Measurements from ENCODE around the gene CAMK1D.

CAMK1D gene

DNA sequence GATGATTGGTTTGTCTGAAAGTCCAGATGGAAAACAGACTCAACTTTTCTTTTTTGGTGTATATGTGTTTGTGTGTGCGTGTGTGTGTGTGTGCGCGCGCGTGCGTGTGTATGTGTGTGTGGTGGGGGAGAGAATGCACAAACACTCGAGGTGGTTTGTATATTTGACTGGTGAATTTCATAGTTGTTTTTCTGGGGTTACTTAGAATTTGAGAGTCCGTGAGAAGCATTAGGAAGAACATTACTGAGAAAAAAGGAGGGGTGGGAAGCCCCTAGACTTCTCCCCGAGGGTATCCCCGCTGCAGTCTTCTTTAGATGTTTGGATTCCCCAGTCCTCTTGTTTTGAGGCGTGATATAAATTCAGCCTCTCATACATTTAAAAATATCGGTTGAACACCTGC lies 6.0 kb downstream of the CAMK1D start:
- TF ChIP-seq, protein P1, sequence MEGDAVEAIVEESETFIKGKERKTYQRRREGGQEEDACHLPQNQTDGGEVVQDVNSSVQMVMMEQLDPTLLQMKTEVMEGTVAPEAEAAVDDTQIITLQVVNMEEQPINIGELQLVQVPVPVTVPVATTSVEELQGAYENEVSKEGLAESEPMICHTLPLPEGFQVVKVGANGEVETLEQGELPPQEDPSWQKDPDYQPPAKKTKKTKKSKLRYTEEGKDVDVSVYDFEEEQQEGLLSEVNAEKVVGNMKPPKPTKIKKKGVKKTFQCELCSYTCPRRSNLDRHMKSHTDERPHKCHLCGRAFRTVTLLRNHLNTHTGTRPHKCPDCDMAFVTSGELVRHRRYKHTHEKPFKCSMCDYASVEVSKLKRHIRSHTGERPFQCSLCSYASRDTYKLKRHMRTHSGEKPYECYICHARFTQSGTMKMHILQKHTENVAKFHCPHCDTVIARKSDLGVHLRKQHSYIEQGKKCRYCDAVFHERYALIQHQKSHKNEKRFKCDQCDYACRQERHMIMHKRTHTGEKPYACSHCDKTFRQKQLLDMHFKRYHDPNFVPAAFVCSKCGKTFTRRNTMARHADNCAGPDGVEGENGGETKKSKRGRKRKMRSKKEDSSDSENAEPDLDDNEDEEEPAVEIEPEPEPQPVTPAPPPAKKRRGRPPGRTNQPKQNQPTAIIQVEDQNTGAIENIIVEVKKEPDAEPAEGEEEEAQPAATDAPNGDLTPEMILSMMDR (IDR thresholded peaks at IDR 0.05): no peak

DNA sequence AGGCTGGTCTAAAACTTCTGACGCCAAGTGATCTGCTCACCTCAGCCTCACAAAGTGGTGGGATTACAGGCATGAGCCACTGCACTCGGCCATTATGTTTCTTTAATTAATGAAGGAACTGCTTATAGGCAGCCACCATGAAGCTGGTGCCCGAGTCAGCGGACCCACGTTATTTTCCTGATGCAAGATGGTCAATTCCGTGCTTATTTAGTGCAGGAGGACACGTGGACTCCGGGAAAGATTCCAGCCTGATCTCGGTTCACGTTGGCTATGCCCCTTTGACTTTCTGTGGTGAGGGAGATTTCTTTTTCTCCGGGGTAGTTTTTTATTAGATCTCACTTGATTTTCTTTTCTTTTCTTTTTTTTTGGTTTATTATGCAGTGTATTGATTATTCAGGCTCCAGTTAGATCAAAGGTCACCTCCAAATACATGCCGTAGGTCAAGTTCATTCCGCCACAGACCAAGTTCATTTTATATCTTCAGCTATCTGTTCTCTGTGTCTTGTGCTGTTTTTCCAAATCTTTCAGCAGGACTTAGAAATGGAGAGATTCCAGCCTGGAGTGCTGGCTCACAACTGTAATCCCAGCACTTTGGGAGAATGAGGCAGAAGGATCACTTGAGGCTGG lies 8.3 kb downstream of the CAMK1D start:
- TF ChIP-seq, protein P1 (IDR thresholded peaks at IDR 0.05): no peak

DNA sequence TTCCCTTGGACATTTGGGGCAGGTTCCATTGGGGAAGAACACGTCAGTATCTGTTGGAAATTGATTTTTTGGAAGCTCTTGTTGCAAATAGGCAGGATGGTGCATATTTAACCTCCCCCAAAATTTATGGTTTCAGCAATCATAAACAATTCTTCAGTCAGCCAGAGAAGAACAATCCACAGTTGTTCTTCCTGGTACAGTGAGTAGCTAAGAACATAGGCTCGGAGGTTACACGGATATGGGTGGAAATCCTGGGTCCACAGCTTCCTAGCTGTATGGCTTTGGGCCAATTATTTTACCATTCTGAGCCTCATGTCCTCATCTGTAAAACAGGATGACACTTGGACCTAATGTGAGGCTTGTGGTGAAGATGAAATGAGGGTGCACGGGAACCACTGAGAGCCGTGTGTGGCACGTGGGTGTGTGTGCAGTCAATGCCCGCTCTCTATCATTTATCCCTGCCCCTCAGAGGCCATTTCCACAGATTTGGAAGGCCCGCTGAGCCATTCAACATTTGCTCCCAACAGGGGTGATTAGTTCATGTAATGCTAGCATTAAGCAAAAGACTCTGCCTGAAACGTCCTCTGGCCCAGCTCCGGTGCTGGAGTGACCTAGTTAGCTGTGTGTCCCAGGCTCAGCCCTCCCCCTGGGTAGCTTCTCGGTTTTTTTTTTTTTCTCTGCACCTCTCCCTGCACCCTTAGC lies 9.7 kb downstream of the CAMK1D start:
- TF ChIP-seq, protein P1 (IDR thresholded peaks at IDR 0.05): no peak

DNA sequence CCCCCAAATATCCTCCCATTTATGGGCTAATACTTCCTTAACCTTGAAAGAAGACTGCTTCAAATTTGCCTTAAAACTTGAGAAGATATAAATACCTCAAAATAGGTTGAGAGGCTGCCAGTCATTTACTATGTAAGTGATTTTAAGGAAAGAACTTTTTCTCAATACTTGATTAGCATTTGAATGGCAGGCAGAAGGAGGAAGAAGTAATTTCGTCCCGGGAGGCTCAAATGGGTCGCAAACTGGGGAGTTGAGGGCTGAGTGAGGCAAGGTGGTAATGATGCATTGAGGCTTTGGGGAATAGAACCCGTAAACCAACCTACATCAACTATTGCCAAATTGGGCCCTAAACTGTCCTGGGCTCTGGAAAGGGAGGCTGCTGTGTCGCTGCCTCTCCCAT lies 11.1 kb downstream of the CAMK1D start:
- TF ChIP-seq, protein P1 (IDR thresholded peaks at IDR 0.05): no peak

DNA sequence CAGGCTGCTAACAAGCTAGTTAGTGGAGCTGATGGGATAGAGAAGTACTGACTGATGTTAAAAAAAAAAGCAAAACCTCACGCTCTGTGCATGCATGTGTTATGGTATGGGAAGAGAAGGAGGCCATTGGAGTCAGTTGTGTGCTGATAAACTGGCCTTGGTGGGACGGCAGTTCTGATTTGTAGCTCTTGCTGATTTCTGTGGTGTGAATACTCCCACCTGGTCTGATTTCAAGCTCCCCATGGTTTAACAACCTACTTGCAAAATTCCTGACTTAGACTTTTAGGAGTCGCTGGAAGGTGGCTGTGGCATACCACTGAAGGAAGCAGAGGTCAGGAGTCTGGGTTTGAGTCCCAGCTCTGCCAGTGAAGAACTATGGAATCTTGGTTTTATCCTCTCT lies 15.2 kb downstream of the CAMK1D start:
- TF ChIP-seq, protein P1 (IDR thresholded peaks at IDR 0.05): no peak

DNA sequence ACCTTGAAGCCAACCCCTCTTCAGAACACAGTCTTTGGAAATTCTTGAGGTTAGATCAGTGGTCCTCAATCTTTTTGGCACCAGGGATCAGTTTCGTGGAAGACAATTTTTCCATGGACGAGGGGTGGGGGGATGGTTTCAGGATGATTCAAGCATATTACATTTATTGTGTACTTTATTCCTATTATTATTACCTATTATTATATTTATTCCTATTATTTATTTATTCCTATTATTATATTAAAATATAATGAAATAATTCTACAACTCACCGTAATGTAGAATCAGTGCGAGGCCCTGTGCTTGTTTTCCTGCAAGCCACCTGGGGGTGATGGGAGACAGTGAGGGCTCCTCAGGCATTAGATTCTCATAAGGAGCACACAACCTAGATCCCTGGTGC lies 17.9 kb downstream of the CAMK1D start:
- TF ChIP-seq, protein P1 (IDR thresholded peaks at IDR 0.05): no peak

DNA sequence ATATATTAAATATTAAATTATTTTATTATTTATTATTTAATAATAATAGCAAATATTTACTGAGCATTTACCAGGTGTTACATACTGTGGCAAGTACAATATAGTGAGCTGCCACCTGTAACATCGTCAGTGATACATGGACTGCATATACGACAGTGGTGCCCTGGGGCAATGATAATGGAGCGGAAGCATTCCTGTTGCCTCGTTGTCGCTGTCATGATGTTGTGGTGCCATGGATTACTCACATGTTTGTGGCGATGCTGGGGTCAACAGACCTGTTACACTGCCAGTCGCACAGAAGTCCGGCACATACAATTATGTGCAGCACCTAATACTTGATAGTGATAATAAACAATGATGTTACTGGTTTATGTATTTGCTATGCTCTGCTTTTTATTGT lies 20.6 kb downstream of the CAMK1D start:
- TF ChIP-seq, protein P1 (IDR thresholded peaks at IDR 0.05): no peak
